Measurements from ENCODE around the gene DTX3.

GRCh38 chr12:57605811-57606311 lies 1.2 kb downstream of the DTX3 start:
- TF ChIP-seq, protein P1, sequence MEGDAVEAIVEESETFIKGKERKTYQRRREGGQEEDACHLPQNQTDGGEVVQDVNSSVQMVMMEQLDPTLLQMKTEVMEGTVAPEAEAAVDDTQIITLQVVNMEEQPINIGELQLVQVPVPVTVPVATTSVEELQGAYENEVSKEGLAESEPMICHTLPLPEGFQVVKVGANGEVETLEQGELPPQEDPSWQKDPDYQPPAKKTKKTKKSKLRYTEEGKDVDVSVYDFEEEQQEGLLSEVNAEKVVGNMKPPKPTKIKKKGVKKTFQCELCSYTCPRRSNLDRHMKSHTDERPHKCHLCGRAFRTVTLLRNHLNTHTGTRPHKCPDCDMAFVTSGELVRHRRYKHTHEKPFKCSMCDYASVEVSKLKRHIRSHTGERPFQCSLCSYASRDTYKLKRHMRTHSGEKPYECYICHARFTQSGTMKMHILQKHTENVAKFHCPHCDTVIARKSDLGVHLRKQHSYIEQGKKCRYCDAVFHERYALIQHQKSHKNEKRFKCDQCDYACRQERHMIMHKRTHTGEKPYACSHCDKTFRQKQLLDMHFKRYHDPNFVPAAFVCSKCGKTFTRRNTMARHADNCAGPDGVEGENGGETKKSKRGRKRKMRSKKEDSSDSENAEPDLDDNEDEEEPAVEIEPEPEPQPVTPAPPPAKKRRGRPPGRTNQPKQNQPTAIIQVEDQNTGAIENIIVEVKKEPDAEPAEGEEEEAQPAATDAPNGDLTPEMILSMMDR (IDR thresholded peaks at IDR 0.05) = no peak
- no peak for TF ChIP-seq POLR2A (IDR thresholded peaks at IDR 0.05)
- TF ChIP-seq POLR2AphosphoS5 (IDR thresholded peaks at IDR 0.05) = no peak

All from sigmoid colon (tissue), 4 donors.